Natural killer cell (primary cell): ENCODE measurements around the gene MRPL24. TPM values are rescaled to one million over a fixed set of nuclear protein-coding genes. Genes with fewer than 3 reads are reported as not detected.
"Not testable (repeated sequence)": the region's sequence is repeated elsewhere in the genome, so short reads cannot be mapped to it uniquely, and the experiment has no call there.

Experiments used
- ATAC-seq, 3 donors: fragments of 150-1000 bp in 2 of 3; fragments of 200-7000 bp in 1 of 3; cut with Tn5 transposase; 1 replicate in 1 of 3; 2 replicates in 2 of 3; pipeline ENCODE4 v1.10.0; 2021; ENCODE audit warnings: mild to moderate bottlenecking in 2 of 3, moderate library complexity in 2 of 3
- DNase-seq, 2 donors: peaks; one replicate each; pipeline versions ENCODE4 v3.0.0 to v3.0.0-alpha.2; 2013 to 2021; ENCODE audit warnings: mixed read lengths in 1 of 2
- H3K27ac ChIP-seq: one replicate; pipeline ENCODE4 v1.5.1; 2013; ENCODE audit warnings: mild to moderate bottlenecking, low read length
- H3K27me3 ChIP-seq: one replicate; pipeline ENCODE4 v1.6.1; 2013; ENCODE audit warnings: low read length; ENCODE audit not compliant: control insufficient read depth, insufficient read depth
- H3K36me3 ChIP-seq: one replicate; pipeline ENCODE4 v1.6.1; 2013; ENCODE audit warnings: low read length; ENCODE audit not compliant: control insufficient read depth, insufficient read depth
- H3K4me1 ChIP-seq: one replicate; pipeline ENCODE4 v1.6.1; 2013; ENCODE audit warnings: low read length; ENCODE audit not compliant: control insufficient read depth, insufficient read depth
- H3K4me3 ChIP-seq: one replicate; pipeline ENCODE4 v1.5.1; 2013; ENCODE audit warnings: low read length
- H3K9me3 ChIP-seq: one replicate; pipeline ENCODE4 v1.6.1; 2013; ENCODE audit warnings: low read length; ENCODE audit not compliant: control insufficient read depth, insufficient read depth
- H3K27ac Mint-ChIP-seq, 2 donors: one replicate each; pipeline ENCODE4 v1.8.0; 2022; ENCODE audit warnings: mild to moderate bottlenecking in 2 of 2, mixed read lengths in 2 of 2, moderate library complexity in 1 of 2
- H3K27me3 Mint-ChIP-seq, 2 donors: one replicate each; pipeline ENCODE4 v1.8.0; 2022; ENCODE audit warnings: low read depth in 2 of 2, mixed read lengths in 2 of 2
- H3K36me3 Mint-ChIP-seq: one replicate; pipeline ENCODE4 v1.8.0; 2022; ENCODE audit warnings: mixed read lengths
- H3K4me1 Mint-ChIP-seq, 2 donors: one replicate each; pipeline ENCODE4 v1.8.0; 2022; ENCODE audit warnings: mixed read lengths in 2 of 2
- H3K4me3 Mint-ChIP-seq: one replicate; pipeline ENCODE4 v1.8.0; 2022; ENCODE audit warnings: mild to moderate bottlenecking, moderate library complexity, mixed read lengths
- H3K9me3 Mint-ChIP-seq, 2 donors: one replicate each; pipeline ENCODE4 v1.8.0; 2022; ENCODE audit warnings: mixed read lengths in 2 of 2
- CTCF ChIP-seq: fragments of 200-600 bp; IDR thresholded peaks from one replicate; pipeline ENCODE4 v1.8.0; 2022; ENCODE audit warnings: antibody characterized with exemption
- WGBS: methylation state at CpG from one replicate; pipeline ENCODE4 v1.1.7; 2013; ENCODE audit warnings: missing lambda C conversion rate; ENCODE audit not compliant: insufficient coverage; 5-methylcytosine and 5-hydroxymethylcytosine counted together
- intact Hi-C: fragments of 100-400 bp; cut with micrococcal nuclease; formaldehyde crosslinking; loops from one replicate; pipeline ENCODE4 v1.14.2; 2022
- total RNA-seq, 4 donors: library from RNA; stranded (reverse); fragments of 120-200 nt in 1 of 4; gene quantifications; one replicate each; pipeline versions ENCODE4 v1.2.3 to v1.2.4, GENCODE V29; 2013 to 2022

MRPL24 gene
- total RNA-seq, 3 donors from 2014 or later (not counting 1 experiment from before 2014, with no cell fraction given), result 15.9 to 19.7 (median 18.7) TPM

- Histone ChIP-seq H3K36me3 (peaks cover 2% of the 10 kb centered on the region), H3K27me3 (no peaks in the 10 kb centered on the region), H3K9me3 (no peaks in the 10 kb centered on the region), H3K27ac (no peak overlapping the region), H3K4me3 (no peak overlapping the region), H3K4me1 (peaks cover 29% of the 10 kb centered on the region)
- H3K4me1 Mint-ChIP-seq, result peaks cover 24 to 26% of the 10 kb centered on the region in 2 donors
- peaks cover 2% of the 10 kb centered on the region for H3K36me3 Mint-ChIP-seq
- H3K27ac Mint-ChIP-seq, result no peak overlapping the region
- no peak for TF ChIP-seq CTCF
- no peak overlapping the region for H3K4me3 Mint-ChIP-seq
- no peaks in the 10 kb centered on the region for H3K9me3 Mint-ChIP-seq
- intact Hi-C loops, result no loop called here
- DNase-seq, result no peak
- no peaks in the 10 kb centered on the region for H3K27me3 Mint-ChIP-seq
- ATAC-seq, result no peak
- WGBS, result 95% methylated on average over 5 of the region's 5 CpGs
Observed at GRCh38 chr1:156765666-156766065, 24.8 kb upstream of the MRPL24 start.

- H3K36me3 Mint-ChIP-seq, H3K9me3 Mint-ChIP-seq, H3K27ac ChIP-seq, H3K27me3 ChIP-seq, H3K36me3 ChIP-seq, H3K4me3 ChIP-seq, ATAC-seq, DNase-seq, H3K27me3 Mint-ChIP-seq, H3K27ac Mint-ChIP-seq, intact Hi-C loops, H3K9me3 ChIP-seq, H3K4me3 Mint-ChIP-seq: not testable (repeated sequence)
- peaks cover 22% of the 10 kb centered on the region in 2 donors for H3K4me1 Mint-ChIP-seq
- H3K4me1 ChIP-seq, result peaks cover 29% of the 10 kb centered on the region
- 97% methylated on average over 15 of the region's 15 CpGs for WGBS
Observed at GRCh38 chr1:156765136-156765535, 24.2 kb upstream of the MRPL24 start.

GRCh38 chr1:156760796-156761104 is 19.9 kb upstream of the MRPL24 start:
- H3K27ac Mint-ChIP-seq, result no peak overlapping the region
- H3K27me3 ChIP-seq, result no peaks in the 10 kb centered on the region
- DNase-seq (no peak), ATAC-seq (no peak)
- no peaks in the 10 kb centered on the region for H3K9me3 ChIP-seq
- no peak overlapping the region for H3K27ac ChIP-seq
- intact Hi-C loops, result no loop called here
- no peaks in the 10 kb centered on the region for H3K4me1 ChIP-seq
- no peaks in the 10 kb centered on the region for H3K4me1 Mint-ChIP-seq
- no peak overlapping the region for H3K4me3 ChIP-seq
- no peaks in the 10 kb centered on the region for H3K36me3 ChIP-seq
- no peaks in the 10 kb centered on the region for H3K36me3 Mint-ChIP-seq
- H3K27me3 Mint-ChIP-seq, result no peaks in the 10 kb centered on the region
- no peak for TF ChIP-seq CTCF
- no peak overlapping the region for H3K4me3 Mint-ChIP-seq
- WGBS, result 84% methylated on average over 4 of the region's 4 CpGs
- no peaks in the 10 kb centered on the region for H3K9me3 Mint-ChIP-seq

- no peak overlapping the region for H3K4me3 ChIP-seq
- Mint-ChIP-seq H3K27me3 (no peaks in the 10 kb centered on the region), H3K4me1 (no peaks in the 10 kb centered on the region), H3K4me3 (no peak overlapping the region), H3K36me3 (no peaks in the 10 kb centered on the region), H3K9me3 (no peaks in the 10 kb centered on the region), H3K27ac (no peak overlapping the region)
- no peaks in the 10 kb centered on the region for H3K36me3 ChIP-seq
- H3K9me3 ChIP-seq, result no peaks in the 10 kb centered on the region
- ATAC-seq (no peak), DNase-seq (no peak)
- no peak overlapping the region for H3K27ac ChIP-seq
- TF ChIP-seq CTCF, result no peak
- intact Hi-C loops, result no loop called here
- H3K27me3 ChIP-seq, result no peaks in the 10 kb centered on the region
- WGBS, result 83% methylated on average over 5 of the region's 6 CpGs
- no peaks in the 10 kb centered on the region for H3K4me1 ChIP-seq
Observed at GRCh38 chr1:156760092-156760795, 19.4 kb upstream of the MRPL24 start.

- H3K27me3 Mint-ChIP-seq, H3K27ac ChIP-seq, H3K4me3 ChIP-seq, intact Hi-C loops, ATAC-seq, H3K9me3 Mint-ChIP-seq, H3K4me1 Mint-ChIP-seq, H3K27me3 ChIP-seq, DNase-seq, H3K9me3 ChIP-seq, H3K27ac Mint-ChIP-seq, H3K4me3 Mint-ChIP-seq, H3K36me3 Mint-ChIP-seq, H3K36me3 ChIP-seq, H3K4me1 ChIP-seq: not testable (repeated sequence)
- WGBS, result 94% methylated on average over 9 of the region's 10 CpGs
Observed at GRCh38 chr1:156757572-156758253, 16.8 kb upstream of the MRPL24 start.
